Brain microvascular endothelial cell (primary cell): Measurements from ENCODE around the gene POFUT1.

ENCODE experiments used
- DNase-seq: peaks from one replicate; pipeline ENCODE4 v3.0.0-alpha.2; 2020
- H3K27ac ChIP-seq: fragments of 250-450 bp; sonication (Bioruptor Pico); 2 replicates; pipeline ENCODE4 v1.5.1; 2020; ENCODE audit warnings: mild to moderate bottlenecking, moderate library complexity
- H3K27me3 ChIP-seq: fragments of 250-450 bp; sonication (Bioruptor Pico); replicated peaks from 2 replicates; pipeline ENCODE4 v1.5.1; 2020; ENCODE audit warnings: mild to moderate bottlenecking
- H3K36me3 ChIP-seq: fragments of 250-450 bp; sonication (Bioruptor Pico); replicated peaks from 2 replicates; pipeline ENCODE4 v1.5.1; 2020; ENCODE audit warnings: mild to moderate bottlenecking
- H3K4me3 ChIP-seq: 2 replicates; pipeline ENCODE4 v1.5.1; 2011; ENCODE audit warnings: low read depth, mild to moderate bottlenecking, control low read depth, low read length, moderate library complexity
- CTCF ChIP-seq: IDR thresholded peaks from 2 replicates; pipeline ENCODE4 v1.5.1; 2011; ENCODE audit warnings: low read depth, mild to moderate bottlenecking, moderate library complexity, low read length, control low read depth, inconsistent platforms; ENCODE audit errors: missing control alignments
- in situ Hi-C: cut with HindIII; loops from 2 replicates; pipeline ENCODE4 v1.10.0; 2017; ENCODE audit warnings: low sequenced_read_pairs, low pct_ligation_motif_present

Gene POFUT1

GRCh38 chr20:32162351-32162750 is 45.3 kb upstream of the POFUT1 start:
- in situ Hi-C loops: no loop called here
- H3K27me3 ChIP-seq: no peaks in the 10 kb centered on the region
- DNase-seq: no peak
- H3K27ac ChIP-seq: no peak overlapping the region
- H3K4me3 ChIP-seq: no peak overlapping the region
- TF ChIP-seq CTCF: no peak
- peaks cover 72% of the 10 kb centered on the region for H3K36me3 ChIP-seq

- H3K4me3 ChIP-seq: no peak overlapping the region
- DNase-seq: no peak
- TF ChIP-seq CTCF: no peak
- H3K36me3 ChIP-seq: peaks cover 59% of the 10 kb centered on the region
- no peak overlapping the region for H3K27ac ChIP-seq
- no peaks in the 10 kb centered on the region for H3K27me3 ChIP-seq
- in situ Hi-C loops: no loop called here
These were observed 43.7 kb upstream of the POFUT1 start for GRCh38 chr20:32163951-32164350.

GRCh38 chr20:32164984-32165735 is 42.5 kb upstream of the POFUT1 start:
- Histone ChIP-seq H3K36me3 (peaks cover 47% of the 10 kb centered on the region), H3K27ac (no peak overlapping the region), H3K4me3 (no peak overlapping the region), H3K27me3 (no peaks in the 10 kb centered on the region)
- no peak for DNase-seq
- TF ChIP-seq CTCF: no peak
- in situ Hi-C loops: no loop called here

DNA sequence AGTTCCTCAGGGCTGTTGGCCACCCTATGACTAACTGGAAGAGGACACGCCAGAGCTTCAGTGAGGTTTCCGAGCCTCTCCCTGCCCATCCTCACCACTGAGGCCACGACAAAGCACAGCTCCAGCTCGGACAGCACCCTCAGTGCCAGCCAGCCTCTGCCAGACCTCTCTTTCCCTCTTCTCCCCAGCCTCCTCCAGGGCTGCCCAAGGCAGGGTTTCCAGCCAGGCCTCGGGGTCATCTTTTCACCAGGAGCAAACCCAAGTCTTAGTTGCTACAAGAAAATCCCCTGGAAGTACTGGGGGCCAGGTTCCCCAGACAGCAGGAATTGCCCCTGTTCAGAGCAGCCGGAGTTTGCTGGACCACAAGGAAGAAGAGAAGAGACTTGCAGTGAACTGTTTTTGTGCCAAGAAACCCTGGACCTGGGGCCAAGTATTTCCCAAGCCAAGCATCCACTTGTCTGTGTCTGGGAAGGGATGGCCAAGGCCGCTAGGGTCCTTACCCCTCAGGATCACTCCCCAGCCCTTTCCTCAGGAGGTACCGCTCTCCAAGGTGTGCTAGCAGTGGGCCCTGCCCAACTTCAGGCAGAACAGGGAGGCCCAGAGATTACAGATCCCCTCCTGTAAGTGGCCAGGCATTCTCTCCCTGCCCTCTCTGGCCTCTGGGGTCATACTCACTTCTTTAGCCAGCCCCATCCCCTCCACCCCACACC is 41.7 kb upstream of the POFUT1 start:
- H3K36me3 ChIP-seq: peaks cover 43% of the 10 kb centered on the region
- no peak overlapping the region for H3K4me3 ChIP-seq
- no peak overlapping the region for H3K27ac ChIP-seq
- no peak for TF ChIP-seq CTCF
- H3K27me3 ChIP-seq: no peaks in the 10 kb centered on the region
- no peak for DNase-seq
- in situ Hi-C loops: no loop called here

DNA sequence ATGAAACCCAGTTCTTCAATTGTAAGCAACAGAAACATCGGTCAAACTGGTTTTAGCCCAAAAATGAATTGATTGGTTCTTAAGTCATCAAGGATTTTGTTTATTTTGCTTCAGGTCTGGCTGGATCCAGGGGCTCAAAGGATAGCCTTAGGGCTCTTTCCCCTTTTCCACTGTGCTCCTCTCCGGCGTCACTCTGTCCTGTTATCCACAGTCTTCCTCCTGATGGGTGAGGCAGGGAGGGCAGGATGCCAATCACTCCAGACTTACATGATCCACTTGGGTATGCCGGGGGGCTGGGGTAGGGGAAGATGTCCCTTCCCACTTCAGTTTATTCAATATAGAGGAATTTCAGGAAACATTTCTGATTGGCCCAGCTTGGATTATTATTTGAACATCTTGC is 40.1 kb upstream of the POFUT1 start:
- no peaks in the 10 kb centered on the region for H3K27me3 ChIP-seq
- in situ Hi-C loops: no loop called here
- no peak for TF ChIP-seq CTCF
- H3K4me3 ChIP-seq: no peak overlapping the region
- H3K27ac ChIP-seq: no peak overlapping the region
- no peak for DNase-seq
- peaks cover 29% of the 10 kb centered on the region for H3K36me3 ChIP-seq
